Activated CD4-positive, alpha-beta T cell treated with anti-CD3 and anti-CD28 coated beads for 36 hours (primary cell): ENCODE data around the gene KBTBD12. TPM values are rescaled to one million over a fixed set of nuclear protein-coding genes. Genes with fewer than 3 reads are reported as not detected.

Experiments
- ATAC-seq: fragments of 200-7000 bp; cut with Tn5 transposase; one replicate; pipeline ENCODE4 v1.10.0; 2021; ENCODE audit warnings: mild to moderate bottlenecking, moderate library complexity
- CTCF ChIA-PET: fragments of 350-600 bp; sonication (Branson Sonifier 250); formaldehyde crosslinking; loops from one replicate; lab custom pipeline; 2021; ENCODE audit warnings: antibody characterized with exemption; lab: Charles Lee
- POLR2A ChIA-PET: fragments of 350-600 bp; sonication (Branson Sonifier 250); formaldehyde crosslinking; loops from one replicate; lab custom pipeline; 2021; ENCODE audit warnings: antibody characterized with exemption, inconsistent platforms; lab: Charles Lee
- DNase-seq: peaks from one replicate; pipeline ENCODE4 v3.0.0-alpha.2; 2020
- H3K27ac Mint-ChIP-seq: one replicate; pipeline ENCODE4 v1.8.0; 2021; ENCODE audit warnings: mixed read lengths
- H3K27me3 Mint-ChIP-seq: one replicate; pipeline ENCODE4 v1.8.0; 2021; ENCODE audit warnings: mixed read lengths
- H3K36me3 Mint-ChIP-seq: one replicate; pipeline ENCODE4 v1.8.0; 2021; ENCODE audit warnings: low read depth, mixed read lengths
- H3K4me1 Mint-ChIP-seq: one replicate; pipeline ENCODE4 v1.8.0; 2021; ENCODE audit warnings: mixed read lengths
- H3K4me3 Mint-ChIP-seq: one replicate; pipeline ENCODE4 v1.8.0; 2021; ENCODE audit warnings: mild to moderate bottlenecking, moderate library complexity, mixed read lengths
- H3K9me3 Mint-ChIP-seq: one replicate; pipeline ENCODE4 v1.8.0; 2021; ENCODE audit warnings: low read depth, mixed read lengths
- intact Hi-C, 2 experiments: fragments of 100-400 bp; cut with DNase I in 1 of 2; cut with micrococcal nuclease in 1 of 2; formaldehyde crosslinking; loops; one replicate each; pipeline versions ENCODE4 v1.14.2 to v1.15.1; 2022 to 2024; cut with DNase I, micrococcal nuclease
- total RNA-seq, 2 experiments: library from RNA; stranded (reverse); gene quantifications; one replicate each; pipeline ENCODE4 v1.2.3, GENCODE V29; 2021

The KBTBD12 gene
- total RNA-seq, 2 experiments from 2014 or later = not detected

GRCh38 chr3:127927829-127928604 is 13.0 kb downstream of the KBTBD12 start:
- Mint-ChIP-seq H3K36me3 (no peaks in the 10 kb centered on the region), H3K27me3 (peaks cover 20% of the 10 kb centered on the region), H3K9me3 (no peaks in the 10 kb centered on the region), H3K27ac (no peak overlapping the region), H3K4me1 (peaks cover 6% of the 10 kb centered on the region), H3K4me3 (no peak overlapping the region)
- ATAC-seq = no peak
- no peak for DNase-seq
- intact Hi-C loops = no loop called here
- ChIA-PET POLR2A (no interaction called here), CTCF (interaction anchor here (0.6 kb wide), 1 partner anchor 227 kb away, joined by 3 read pairs; no protein-coding TSS in a partner anchor)

- peaks cover 31% of the 10 kb centered on the region for H3K27me3 Mint-ChIP-seq
- no peak overlapping the region for H3K27ac Mint-ChIP-seq
- peaks cover 6% of the 10 kb centered on the region for H3K4me1 Mint-ChIP-seq
- H3K36me3 Mint-ChIP-seq = no peaks in the 10 kb centered on the region
- intact Hi-C loops = no loop called here
- H3K4me3 Mint-ChIP-seq = no peak overlapping the region
- ChIA-PET CTCF (no interaction called here), POLR2A (no interaction called here)
- H3K9me3 Mint-ChIP-seq = no peaks in the 10 kb centered on the region
- no peak for ATAC-seq
- DNase-seq = no peak
Measured at GRCh38 chr3:127929818-127930413, 14.9 kb downstream of the KBTBD12 start.

- POLR2A ChIA-PET = interaction anchor here (0.7 kb wide), 1 partner anchor 8 kb away, joined by 3 read pairs; no protein-coding TSS in a partner anchor
- H3K9me3 Mint-ChIP-seq = peaks cover 4% of the 10 kb centered on the region
- no peak for ATAC-seq
- no peaks in the 10 kb centered on the region for H3K4me1 Mint-ChIP-seq
- intact Hi-C loops = no loop called here
- H3K36me3 Mint-ChIP-seq = no peaks in the 10 kb centered on the region
- no peak overlapping the region for H3K27ac Mint-ChIP-seq
- H3K27me3 Mint-ChIP-seq = peaks cover 33% of the 10 kb centered on the region
- CTCF ChIA-PET = no interaction called here
- H3K4me3 Mint-ChIP-seq = no peak overlapping the region
- DNase-seq = no peak
Measured at GRCh38 chr3:127933396-127933795, 18.4 kb downstream of the KBTBD12 start.

DNA sequence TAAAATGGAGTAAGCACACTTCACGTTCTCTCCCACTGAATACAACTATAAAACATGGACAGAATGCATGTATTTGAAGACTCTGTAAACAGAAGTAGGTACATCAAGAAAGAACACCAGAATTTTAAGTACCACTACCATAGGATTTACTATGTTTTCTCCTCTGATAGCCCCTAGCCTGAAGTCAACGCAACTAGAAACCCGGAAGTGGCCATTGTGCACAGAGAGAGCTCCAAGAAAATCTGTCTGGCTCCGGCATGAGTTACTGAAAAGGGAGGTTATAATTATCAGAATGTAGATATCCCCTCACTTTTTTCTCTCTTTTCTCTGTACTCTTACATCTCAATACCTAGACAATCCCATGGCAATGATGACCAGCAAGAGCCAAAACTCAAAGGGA is 23.8 kb downstream of the KBTBD12 start:
- peaks cover 20% of the 10 kb centered on the region for H3K9me3 Mint-ChIP-seq
- DNase-seq (no peak), ATAC-seq (no peak)
- intact Hi-C loops = no loop called here
- ChIA-PET POLR2A (no interaction called here), CTCF (interaction anchor here (0.6 kb wide), 1 partner anchor 70 kb away, joined by 3 read pairs; no protein-coding TSS in a partner anchor)
- H3K27ac Mint-ChIP-seq = no peak overlapping the region
- no peak overlapping the region for H3K4me3 Mint-ChIP-seq
- H3K36me3 Mint-ChIP-seq = no peaks in the 10 kb centered on the region
- H3K4me1 Mint-ChIP-seq = no peaks in the 10 kb centered on the region
- H3K27me3 Mint-ChIP-seq = peaks cover 25% of the 10 kb centered on the region

DNA sequence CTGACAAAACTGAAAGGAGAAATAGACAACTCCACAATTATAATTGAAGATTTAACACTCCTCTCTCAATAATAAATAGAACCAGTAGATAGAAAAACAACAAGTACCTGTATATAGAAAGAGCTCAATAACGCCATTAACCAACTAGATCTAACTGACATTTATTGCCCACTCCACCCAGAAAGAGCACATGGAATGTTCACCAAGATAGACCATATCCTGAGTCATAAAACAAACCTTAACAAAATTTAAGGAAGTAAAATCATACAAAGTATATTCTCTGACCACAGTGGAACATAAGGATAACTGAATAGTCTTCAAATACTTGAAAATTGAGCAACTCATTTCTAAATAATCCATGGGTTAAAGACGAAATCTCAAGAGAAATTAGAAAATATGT is 25.1 kb downstream of the KBTBD12 start:
- ATAC-seq = no peak
- peaks cover 20% of the 10 kb centered on the region for H3K9me3 Mint-ChIP-seq
- intact Hi-C loops = no loop called here

DNA sequence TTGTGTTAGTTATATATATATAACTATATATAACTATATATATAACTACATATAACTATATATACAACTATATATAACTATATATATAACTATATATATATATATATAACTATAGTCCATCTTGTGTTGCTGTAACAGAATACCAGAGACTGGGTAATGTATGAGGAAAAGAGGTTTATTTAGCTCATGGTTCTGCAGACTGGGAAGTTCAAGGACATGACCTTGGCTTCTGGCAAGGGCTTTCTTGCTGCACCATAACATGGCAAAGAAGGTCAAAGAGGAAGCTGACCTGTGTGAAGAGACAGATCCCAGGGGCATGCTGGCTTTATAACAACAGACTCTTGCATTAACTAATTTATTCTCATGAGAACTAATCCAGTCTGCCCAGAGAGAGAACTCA is 27.6 kb downstream of the KBTBD12 start:
- CTCF ChIA-PET = no interaction called here
- H3K36me3 Mint-ChIP-seq = no peaks in the 10 kb centered on the region
- H3K4me1 Mint-ChIP-seq = no peaks in the 10 kb centered on the region
- no peak overlapping the region for H3K27ac Mint-ChIP-seq
- no peak for ATAC-seq
- intact Hi-C loops = no loop called here
- DNase-seq = no peak
- peaks cover 23% of the 10 kb centered on the region for H3K27me3 Mint-ChIP-seq
- POLR2A ChIA-PET = no interaction called here
- no peak overlapping the region for H3K4me3 Mint-ChIP-seq
- peaks cover 20% of the 10 kb centered on the region for H3K9me3 Mint-ChIP-seq

More for the DNA sequence above, 25.1 kb downstream of the KBTBD12 start:
- Mint-ChIP-seq H3K4me1 (no peaks in the 10 kb centered on the region), H3K27me3 (peaks cover 18% of the 10 kb centered on the region), H3K27ac (no peak overlapping the region), H3K36me3 (no peaks in the 10 kb centered on the region), H3K4me3 (no peak overlapping the region)
- no peak for DNase-seq
- CTCF ChIA-PET = no interaction called here
- POLR2A ChIA-PET = no interaction called here

DNA sequence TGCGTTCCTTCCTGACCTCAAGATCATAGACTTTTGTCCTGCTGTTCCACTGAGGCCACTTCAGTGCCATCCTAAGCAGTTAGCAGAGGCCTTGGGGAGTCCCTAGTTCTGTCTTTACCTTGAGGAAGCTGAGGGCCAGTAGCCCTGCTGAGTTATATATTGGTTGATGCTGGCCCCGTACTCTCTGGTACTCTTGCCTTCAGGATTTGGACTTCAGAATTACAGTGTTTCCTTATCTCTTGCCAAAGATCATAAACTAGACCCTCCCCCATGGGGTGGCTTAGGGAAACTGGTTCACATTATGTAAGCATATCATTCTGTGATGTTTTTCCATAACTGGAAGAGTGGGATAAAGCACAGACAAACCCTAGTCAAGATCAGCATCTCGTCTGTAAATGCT is 33.2 kb downstream of the KBTBD12 start:
- DNase-seq (no peak), ATAC-seq (no peak)
- CTCF ChIA-PET = interaction anchor here (1.2 kb wide), 2 partner anchors 12 to 16 kb away, joined by 3 to 4 read pairs; no protein-coding TSS in a partner anchor
- H3K36me3 Mint-ChIP-seq = no peaks in the 10 kb centered on the region
- H3K27ac Mint-ChIP-seq = no peak overlapping the region
- intact Hi-C loops = no loop called here
- H3K4me3 Mint-ChIP-seq = no peak overlapping the region
- POLR2A ChIA-PET = no interaction called here
- H3K9me3 Mint-ChIP-seq = no peaks in the 10 kb centered on the region
- H3K4me1 Mint-ChIP-seq = no peaks in the 10 kb centered on the region
- peaks cover 20% of the 10 kb centered on the region for H3K27me3 Mint-ChIP-seq

DNA sequence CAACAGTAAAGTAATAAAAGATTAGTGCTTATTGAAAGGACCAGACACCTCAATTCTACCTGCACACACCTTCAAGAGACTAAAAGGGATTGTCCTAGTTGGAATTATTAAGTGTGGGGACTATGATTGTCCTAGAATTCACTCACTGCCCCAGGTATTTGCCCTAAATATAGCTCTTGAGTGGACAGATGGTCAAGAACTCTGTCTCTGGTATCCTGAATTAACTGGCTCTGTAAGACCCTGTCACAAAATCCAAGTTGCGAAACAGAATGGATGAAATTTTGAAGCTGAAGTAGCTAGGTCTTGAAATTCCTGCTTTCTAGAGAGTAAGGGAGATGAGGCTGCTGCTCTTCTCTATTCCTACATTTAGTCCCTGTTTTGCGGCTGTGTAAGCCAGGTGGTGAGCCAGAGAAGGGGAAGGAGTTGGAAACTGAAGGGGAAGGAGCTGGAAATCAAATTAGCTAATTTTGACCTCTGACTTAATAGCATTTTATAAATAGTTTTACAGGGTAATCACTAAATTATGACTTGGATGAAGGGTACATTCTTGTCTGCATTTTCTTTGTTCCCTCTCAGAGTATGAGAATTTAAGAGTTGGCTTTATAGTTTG is 34.5 kb downstream of the KBTBD12 start:
- Mint-ChIP-seq H3K9me3 (no peaks in the 10 kb centered on the region), H3K27me3 (peaks cover 22% of the 10 kb centered on the region), H3K36me3 (no peaks in the 10 kb centered on the region), H3K27ac (no peak overlapping the region), H3K4me1 (no peaks in the 10 kb centered on the region), H3K4me3 (no peak overlapping the region)
- ChIA-PET POLR2A (no interaction called here), CTCF (interaction anchor here (0.9 to 1.0 kb wide), 2 partner anchors 8 to 30 kb away, joined by 3 read pairs; no protein-coding TSS in a partner anchor)
- DNase-seq = no peak
- no peak for ATAC-seq
- intact Hi-C loops = loop anchor here in 1 of 2 experiments (10.0 kb wide), 1 partner anchor 1595 kb away; the partner anchor contains the start of gene KLF15

GRCh38 chr3:127951276-127951675 is 36.2 kb downstream of the KBTBD12 start:
- ATAC-seq = no peak
- no peak overlapping the region for H3K4me3 Mint-ChIP-seq
- ChIA-PET POLR2A (no interaction called here), CTCF (no interaction called here)
- no peaks in the 10 kb centered on the region for H3K4me1 Mint-ChIP-seq
- no peaks in the 10 kb centered on the region for H3K36me3 Mint-ChIP-seq
- H3K27ac Mint-ChIP-seq = no peak overlapping the region
- H3K27me3 Mint-ChIP-seq = peaks cover 22% of the 10 kb centered on the region
- H3K9me3 Mint-ChIP-seq = no peaks in the 10 kb centered on the region
- intact Hi-C loops = loop anchor here in 1 of 2 experiments (10.0 kb wide), 1 partner anchor 1596 kb away; the partner anchor contains the start of gene KLF15
- no peak for DNase-seq

DNA sequence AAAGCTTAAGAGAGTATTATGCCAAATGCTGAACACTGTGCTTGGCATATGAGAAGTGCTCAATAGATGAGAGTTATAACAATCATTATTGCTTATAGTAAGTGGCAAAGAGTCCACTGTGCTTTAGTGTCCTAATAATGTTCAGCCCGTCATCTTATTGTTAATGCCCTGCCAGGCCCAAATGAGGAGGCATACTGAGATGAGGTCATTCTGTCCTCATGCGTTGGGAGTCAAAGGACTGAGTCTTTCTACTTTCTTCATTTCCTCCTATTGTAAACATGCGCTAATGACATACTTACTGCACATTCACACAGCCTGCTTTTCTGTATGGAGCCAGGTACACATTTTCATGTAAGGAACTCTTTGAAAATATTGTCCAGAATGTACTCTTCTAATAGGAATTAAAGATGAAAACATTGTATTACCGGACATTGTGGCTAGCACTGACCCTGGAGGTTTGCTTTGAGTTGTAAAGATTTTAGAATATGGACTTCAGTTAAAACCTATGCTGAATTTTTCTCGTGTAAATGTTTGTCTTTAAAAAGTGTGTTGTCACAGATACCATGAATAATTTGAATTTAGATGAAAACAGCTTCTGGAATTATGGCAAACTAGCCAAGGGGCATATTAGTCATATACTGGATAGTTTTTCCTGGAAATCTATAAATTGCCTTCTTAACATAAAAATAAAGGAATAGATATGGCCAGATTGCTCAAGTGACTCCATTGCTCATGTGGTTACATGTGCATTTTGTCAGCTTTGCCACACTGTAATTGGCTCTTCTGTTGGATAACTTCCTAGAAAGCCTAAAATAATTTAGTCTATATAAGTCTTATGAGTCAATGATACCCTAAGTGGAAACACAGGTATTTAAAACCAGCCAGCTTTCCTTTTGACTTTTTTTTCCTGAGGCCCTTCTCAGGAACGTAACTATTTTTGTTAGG is 38.3 kb downstream of the KBTBD12 start:
- H3K9me3 Mint-ChIP-seq = no peaks in the 10 kb centered on the region
- no peak overlapping the region for H3K4me3 Mint-ChIP-seq
- ChIA-PET POLR2A (no interaction called here), CTCF (no interaction called here)
- DNase-seq (no peak), ATAC-seq (no peak)
- H3K4me1 Mint-ChIP-seq = no peaks in the 10 kb centered on the region
- H3K27me3 Mint-ChIP-seq = peaks cover 17% of the 10 kb centered on the region
- H3K36me3 Mint-ChIP-seq = no peaks in the 10 kb centered on the region
- intact Hi-C loops = loop anchor here in 1 of 2 experiments (10.0 kb wide), 1 partner anchor 1599 kb away; the partner anchor contains the start of gene KLF15
- no peak overlapping the region for H3K27ac Mint-ChIP-seq
